ENCODE results near the gene FHOD3. TPM values are rescaled to one million over a fixed set of nuclear protein-coding genes. Genes with fewer than 3 reads are reported as not detected.
A peak's percentile ranks its signal among the peaks of the same experiment; 100 is the strongest.

Gene FHOD3
- total and polyA plus RNA-seq, 2 of the 8 experiments (the other 6 are each of a cell fraction or from before 2014, with no cell fraction given): 9.7 to 10.5 TPM

GRCh38 chr18:36828630-36829361 is 531.3 kb downstream of the FHOD3 start, which contains the start of the genes KIAA1328 and TPGS2 (continued):
- TF ChIP-seq HDAC2 (IDR thresholded peaks at IDR 0.05; ENCODE audit: borderline replicate concordance in 1 of 2, low read depth in 2 of 2, low read length in 2 of 2) (peak; percentile 69 to 81; a peak in 2 of 4 replicates), PHF8 (conservative IDR thresholded peaks at IDR 0.05; ENCODE audit: low read depth, low read length) (peak; percentile 80), EGR1 (IDR thresholded peaks at IDR 0.05; ENCODE audit: borderline replicate concordance, low read depth, low read length) (peak; percentile 51; the same call in 1 of the 2 replicates), SIN3A (conservative IDR thresholded peaks at IDR 0.05 in 1 of 2, IDR thresholded peaks at IDR 0.05 in 1 of 2; ENCODE audit: low read depth in 1 of 2, low read length in 2 of 2) (peak in 1 of 2 experiments; percentile 82; a peak in 1 of 4 replicates), EZH2 (IDR thresholded peaks at IDR 0.05; ENCODE audit: low read depth, low read length, severe bottlenecking) (no peak), SIX5 (IDR thresholded peaks at IDR 0.05; ENCODE audit: low read depth, low read length) (peak; percentile 37; the same call in 1 of the 2 replicates), POLR2A (IDR thresholded peaks at IDR 0.05; ENCODE audit: control extremely low read depth in 1 of 2, low read depth in 2 of 2, low read length in 2 of 2) (peak; percentile 30 to 59; a peak in 1 of 3 replicates), SP2 (IDR thresholded peaks at IDR 0.05; ENCODE audit: low read length) (no peak), E2F6 (IDR thresholded peaks at IDR 0.05) (peak; percentile 76)

Other genes starting within 250 kb of the FHOD3 start
- gene RPRD1A, start 230.2 kb upstream of the FHOD3 start, total RNA-seq (2021; fragmentation: NEBNext Ultra II Directional; extraction: Animal tissue kit (Norgen Biotek cat#: 25700)): 102 and 106 TPM in 2 replicates
- gene RPRD1A, start 230.2 kb upstream of the FHOD3 start, polyA plus RNA-seq (2011; rRNA removed): 28.3 and 40.5 TPM in 2 replicates
- 36.8 and 37.2 TPM in 2 replicates for gene SLC39A6, start 168.4 kb upstream of the FHOD3 start, total RNA-seq (2021; fragmentation: NEBNext Ultra II Directional; extraction: Animal tissue kit (Norgen Biotek cat#: 25700))
- 28.5 and 55.4 TPM in 2 replicates for gene SLC39A6, start 168.4 kb upstream of the FHOD3 start, polyA plus RNA-seq (2011; rRNA removed)
- 156 and 165 TPM in 2 replicates for gene ELP2, start 167.8 kb upstream of the FHOD3 start, total RNA-seq (2021; fragmentation: NEBNext Ultra II Directional; extraction: Animal tissue kit (Norgen Biotek cat#: 25700))
- gene ELP2, start 167.8 kb upstream of the FHOD3 start, polyA plus RNA-seq (2011; rRNA removed): 45.3 and 55.8 TPM in 2 replicates
- gene MOCOS, start 110.2 kb upstream of the FHOD3 start, total RNA-seq (2021; fragmentation: NEBNext Ultra II Directional; extraction: Animal tissue kit (Norgen Biotek cat#: 25700)): 5.8 and 6.5 TPM in 2 replicates
- gene MOCOS, start 110.2 kb upstream of the FHOD3 start, polyA plus RNA-seq (2011; rRNA removed): 4.7 and 4.8 TPM in 2 replicates